B cell (primary cell): ENCODE data around the gene COBL.

Source experiments
- EZH2 ChIP-seq: IDR thresholded peaks from 2 replicates; pipeline ENCODE4 v1.6.1; 2012; ENCODE audit warnings: borderline replicate concordance, low read depth, mild to moderate bottlenecking, moderate library complexity, low read length; ENCODE audit not compliant: insufficient read depth, poor library complexity, severe bottlenecking
- TF ChIP-seq, protein P1 (sequence below): fragments of 200-600 bp; IDR thresholded peaks from one replicate; pipeline ENCODE4 v1.8.0; 2022; ENCODE audit warnings: antibody characterized with exemption, mild to moderate bottlenecking

- no peak for TF ChIP-seq EZH2
- TF ChIP-seq, protein P1, sequence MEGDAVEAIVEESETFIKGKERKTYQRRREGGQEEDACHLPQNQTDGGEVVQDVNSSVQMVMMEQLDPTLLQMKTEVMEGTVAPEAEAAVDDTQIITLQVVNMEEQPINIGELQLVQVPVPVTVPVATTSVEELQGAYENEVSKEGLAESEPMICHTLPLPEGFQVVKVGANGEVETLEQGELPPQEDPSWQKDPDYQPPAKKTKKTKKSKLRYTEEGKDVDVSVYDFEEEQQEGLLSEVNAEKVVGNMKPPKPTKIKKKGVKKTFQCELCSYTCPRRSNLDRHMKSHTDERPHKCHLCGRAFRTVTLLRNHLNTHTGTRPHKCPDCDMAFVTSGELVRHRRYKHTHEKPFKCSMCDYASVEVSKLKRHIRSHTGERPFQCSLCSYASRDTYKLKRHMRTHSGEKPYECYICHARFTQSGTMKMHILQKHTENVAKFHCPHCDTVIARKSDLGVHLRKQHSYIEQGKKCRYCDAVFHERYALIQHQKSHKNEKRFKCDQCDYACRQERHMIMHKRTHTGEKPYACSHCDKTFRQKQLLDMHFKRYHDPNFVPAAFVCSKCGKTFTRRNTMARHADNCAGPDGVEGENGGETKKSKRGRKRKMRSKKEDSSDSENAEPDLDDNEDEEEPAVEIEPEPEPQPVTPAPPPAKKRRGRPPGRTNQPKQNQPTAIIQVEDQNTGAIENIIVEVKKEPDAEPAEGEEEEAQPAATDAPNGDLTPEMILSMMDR = no peak
Measured at GRCh38 chr7:51219261-51219988, 97.2 kb downstream of the COBL start.
